ENCODE data around the gene SEC24D.

- TF ChIP-seq GATA3 (IDR thresholded peaks at IDR 0.05; ENCODE audit: low read depth, low read length) (no peak), GATA2 (IDR thresholded peaks at IDR 0.05; ENCODE audit: low read depth, low read length) (no peak)
These were observed 90.6 kb downstream of the SEC24D start for GRCh38 chr4:118745357-118745756.
